Testis (tissue), 2 donors: Measurements from ENCODE around the gene MCM3AP.

Experiments
- CTCF ChIP-seq, 3 experiments: fragments of 450-650 bp in 2 of 3; fragments of 200-600 bp in 1 of 3; sonication (generic) in 1 of 3; IDR thresholded peaks; one replicate each; pipeline ENCODE4 v1.5.1; 2016 to 2019; ENCODE audit warnings: antibody characterized with exemption in 3 of 3, mild to moderate bottlenecking in 2 of 3, moderate library complexity in 1 of 3
- POLR2A ChIP-seq: fragments of 450-650 bp; IDR thresholded peaks from one replicate; pipeline ENCODE4 v1.6.1; 2017; ENCODE audit warnings: antibody characterized with exemption, mild to moderate bottlenecking, moderate library complexity

GRCh38 chr21:46289655-46290179 is 4.3 kb upstream of the MCM3AP start:
- no peak for TF ChIP-seq CTCF (IDR thresholded peaks at IDR 0.05)
- TF ChIP-seq POLR2A: no peak
